ENCODE results near the gene COTL1.

Gene COTL1

GRCh38 chr16:84517366-84517765 lies 100.5 kb downstream of the COTL1 start:
- Mint-ChIP-seq H3K27me3 (no peaks in the 10 kb centered on the region), H3K27ac (ENCODE audit: low read depth) (no peak overlapping the region), H3K9me3 (no peaks in the 10 kb centered on the region), H3K4me1 (peaks cover 66% of the 10 kb centered on the region), H3K4me3 (no peak overlapping the region), H3K36me3 (ENCODE audit: insufficient read depth) (peaks cover 12% of the 10 kb centered on the region)
- ATAC-seq (replicated peaks; ENCODE audit: extremely low read depth, poor library complexity, severe bottlenecking) (no peak), DNase-seq (ENCODE audit: low spot score in 2 of 2) (no peak)

Measured in central memory CD8-positive, alpha-beta T cell (primary cell).